PC-3 (cell line): Measurements from ENCODE around the gene KLHL28. TPM values are rescaled to one million over a fixed set of nuclear protein-coding genes. Genes with fewer than 3 reads are reported as not detected.

Source experiments
- ATAC-seq: fragments of 200-7000 bp; cut with Tn5 transposase; 2 replicates; pipeline ENCODE4 v1.9.1; 2020; ENCODE audit warnings: mild to moderate bottlenecking, moderate library complexity
- BruUV-seq: library from RNA; stranded (reverse); fragments of 400-500 nt; replicated peaks from 2 replicates; lab custom pipeline; 2021; lab: Mats Ljungman, UMichigan
- CTCF ChIA-PET: fragments of 300-600 bp; sonication (Branson Sonifier 250); formaldehyde crosslinking; loops from one replicate; lab custom pipeline; 2022; ENCODE audit warnings: antibody characterized with exemption; lab: Charles Lee
- POLR2A ChIA-PET: fragments of 300-600 bp; sonication (Branson Sonifier 250); formaldehyde crosslinking; loops from one replicate; lab custom pipeline; 2022; ENCODE audit warnings: antibody characterized with exemption; ENCODE audit not compliant: unreplicated experiment; lab: Charles Lee
- DNase-seq: peaks from one replicate; pipeline ENCODE4 v3.0.0-alpha.2; 2015
- H2AFZ ChIP-seq: fragments of 300-600 bp; sonication (generic); 2 replicates; pipeline ENCODE4 v1.6.0; 2016; ENCODE audit warnings: antibody characterized with exemption, low read length
- H3F3A ChIP-seq: fragments of 300-600 bp; sonication (generic); one replicate; pipeline ENCODE4 v1.6.0; 2017; ENCODE audit warnings: antibody characterized with exemption, low read length, control low read depth, mild to moderate bottlenecking; ENCODE audit not compliant: unreplicated experiment
- H3K27ac ChIP-seq: fragments of 300-600 bp; sonication (generic); 2 replicates; pipeline ENCODE4 v1.5.1; 2016; ENCODE audit warnings: mild to moderate bottlenecking, low read length
- H3K27me3 ChIP-seq: fragments of 300-600 bp; sonication (generic); 2 replicates; pipeline ENCODE4 v1.6.1; 2016; ENCODE audit warnings: low read length, mixed read lengths
- H3K36me3 ChIP-seq: fragments of 300-600 bp; sonication (generic); 2 replicates; pipeline ENCODE4 v1.6.1; 2016; ENCODE audit warnings: low read depth, mixed run types, low read length, mixed read lengths
- H3K4me1 ChIP-seq: fragments of 300-600 bp; sonication (generic); 2 replicates; pipeline ENCODE4 v1.5.1; 2016; ENCODE audit warnings: low read length; ENCODE audit not compliant: insufficient read depth
- H3K4me2 ChIP-seq: fragments of 300-600 bp; sonication (generic); 2 replicates; pipeline ENCODE4 v1.6.0; 2016; ENCODE audit warnings: low read length
- H3K4me3 ChIP-seq: fragments of 300-600 bp; sonication (generic); 2 replicates; pipeline ENCODE4 v1.5.1; 2016; ENCODE audit warnings: mild to moderate bottlenecking, low read length, mixed read lengths
- H3K79me2 ChIP-seq: fragments of 300-600 bp; sonication (generic); 2 replicates; pipeline ENCODE4 v1.6.1; 2017; ENCODE audit warnings: low read length, mixed read lengths
- H3K9ac ChIP-seq: fragments of 300-600 bp; sonication (generic); 2 replicates; pipeline ENCODE4 v1.6.0; 2016; ENCODE audit warnings: mild to moderate bottlenecking, low read length
- H3K9me2 ChIP-seq: fragments of 300-600 bp; sonication (generic); replicated peaks from 2 replicates; pipeline ENCODE4 v1.6.1; 2016; ENCODE audit warnings: mixed run types, low read length, mixed read lengths
- H3K9me3 ChIP-seq: fragments of 300-600 bp; sonication (generic); 2 replicates; pipeline ENCODE4 v1.6.1; 2016; ENCODE audit warnings: low read length, mixed read lengths
- H4K20me1 ChIP-seq: fragments of 300-600 bp; sonication (generic); 2 replicates; pipeline ENCODE4 v1.6.1; 2016; ENCODE audit warnings: low read length, mixed read lengths
- EZH2 ChIP-seq: fragments of 300-600 bp; sonication (generic); IDR thresholded peaks from one replicate; pipeline ENCODE4 v1.6.1; 2017; ENCODE audit warnings: antibody characterized with exemption, mild to moderate bottlenecking, low read length; ENCODE audit not compliant: unreplicated experiment
- EZH2phosphoT487 ChIP-seq: fragments of 300-600 bp; sonication (generic); IDR thresholded peaks from 2 replicates; pipeline ENCODE4 v1.6.1; 2018; ENCODE audit warnings: mild to moderate bottlenecking, antibody characterized with exemption, low read length, borderline replicate concordance
- intact Hi-C: fragments of 100-400 bp; cut with micrococcal nuclease; formaldehyde crosslinking; loops from 2 replicates; pipeline ENCODE4 v1.9.0; 2023
- total RNA-seq: library from RNA; depleted of rRNA; stranded (reverse); fragments of >200 nt; gene quantifications from 2 replicates; pipeline ENCODE4 v1.2.3, GENCODE V29; 2014
- TF ChIP-seq, protein P1 (sequence below): fragments of 300-600 bp; sonication (generic); conservative IDR thresholded peaks from 2 replicates; pipeline ENCODE4 v1.5.1; 2017; ENCODE audit warnings: antibody characterized with exemption, low read depth, mild to moderate bottlenecking, low read length

The KLHL28 gene
- total RNA-seq, 1 experiment from 2014 or later: 2.5 TPM

- H3K27ac ChIP-seq: no peak overlapping the region
- BruUV-seq: no TSS peak
- H3K9me2 ChIP-seq: no peaks in the 10 kb centered on the region
- H2AFZ ChIP-seq: no peak overlapping the region
- peaks cover 49% of the 10 kb centered on the region for H3K79me2 ChIP-seq
- TF ChIP-seq, protein P1, sequence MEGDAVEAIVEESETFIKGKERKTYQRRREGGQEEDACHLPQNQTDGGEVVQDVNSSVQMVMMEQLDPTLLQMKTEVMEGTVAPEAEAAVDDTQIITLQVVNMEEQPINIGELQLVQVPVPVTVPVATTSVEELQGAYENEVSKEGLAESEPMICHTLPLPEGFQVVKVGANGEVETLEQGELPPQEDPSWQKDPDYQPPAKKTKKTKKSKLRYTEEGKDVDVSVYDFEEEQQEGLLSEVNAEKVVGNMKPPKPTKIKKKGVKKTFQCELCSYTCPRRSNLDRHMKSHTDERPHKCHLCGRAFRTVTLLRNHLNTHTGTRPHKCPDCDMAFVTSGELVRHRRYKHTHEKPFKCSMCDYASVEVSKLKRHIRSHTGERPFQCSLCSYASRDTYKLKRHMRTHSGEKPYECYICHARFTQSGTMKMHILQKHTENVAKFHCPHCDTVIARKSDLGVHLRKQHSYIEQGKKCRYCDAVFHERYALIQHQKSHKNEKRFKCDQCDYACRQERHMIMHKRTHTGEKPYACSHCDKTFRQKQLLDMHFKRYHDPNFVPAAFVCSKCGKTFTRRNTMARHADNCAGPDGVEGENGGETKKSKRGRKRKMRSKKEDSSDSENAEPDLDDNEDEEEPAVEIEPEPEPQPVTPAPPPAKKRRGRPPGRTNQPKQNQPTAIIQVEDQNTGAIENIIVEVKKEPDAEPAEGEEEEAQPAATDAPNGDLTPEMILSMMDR: no peak
- DNase-seq: no peak
- POLR2A ChIA-PET: no interaction called here
- H4K20me1 ChIP-seq: 0 out of 2 replicates have a peak, but pooled peaks cover 5% of the 10 kb centered on the region
- H3F3A ChIP-seq: no peaks in the 10 kb centered on the region
- CTCF ChIA-PET: no interaction called here
- intact Hi-C loops: no loop called here
- H3K4me2 ChIP-seq: no peak overlapping the region
- H3K4me3 ChIP-seq: no peak overlapping the region
- H3K4me1 ChIP-seq: no peaks in the 10 kb centered on the region
- no peaks in the 10 kb centered on the region for H3K9me3 ChIP-seq
- no peaks in the 10 kb centered on the region for H3K36me3 ChIP-seq
- ATAC-seq: no peak
- H3K9ac ChIP-seq: no peak overlapping the region
- H3K27me3 ChIP-seq: no peaks in the 10 kb centered on the region
These were observed 17.5 kb upstream of the KLHL28 start for GRCh38 chr14:44979273-44979672.

DNA sequence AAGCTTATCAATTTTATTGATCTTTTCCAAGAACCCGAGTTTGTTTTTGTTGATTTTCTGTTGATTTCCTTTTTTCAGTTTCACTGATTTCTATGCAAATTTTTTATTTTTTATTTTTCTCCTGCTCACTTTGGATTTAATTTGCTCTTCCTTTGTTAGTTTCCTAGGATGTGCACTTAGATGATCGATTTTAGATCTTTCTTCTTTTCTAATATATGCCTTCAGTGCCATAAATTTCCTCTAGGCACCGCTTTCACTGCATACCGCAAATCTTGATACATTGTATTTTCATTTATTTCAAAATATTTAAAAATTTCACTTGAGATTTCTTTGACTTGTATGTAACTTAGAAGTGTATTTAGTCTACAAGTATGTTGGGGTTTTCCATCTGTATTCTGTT lies 9.7 kb upstream of the KLHL28 start:
- Histone ChIP-seq H4K20me1 (peaks cover 16% of the 10 kb centered on the region; the same call in 1 of the 2 replicates), H3K79me2 (peaks cover 99% of the 10 kb centered on the region), H3K36me3 (no peaks in the 10 kb centered on the region), H3F3A (no peaks in the 10 kb centered on the region), H2AFZ (no peak overlapping the region), H3K4me3 (no peak overlapping the region), H3K27me3 (no peaks in the 10 kb centered on the region), H3K9me2 (no peaks in the 10 kb centered on the region), H3K27ac (no peak overlapping the region), H3K4me1 (peaks cover 21% of the 10 kb centered on the region; the same call in 1 of the 2 replicates), H3K9me3 (no peaks in the 10 kb centered on the region), H3K4me2 (no peak overlapping the region), H3K9ac (no peak overlapping the region)
- ATAC-seq: no peak
- TF ChIP-seq, protein P1: no peak
- no peak for TF ChIP-seq EZH2phosphoT487
- no peak for TF ChIP-seq EZH2
- no peak for DNase-seq
- ChIA-PET CTCF (no interaction called here), POLR2A (no interaction called here)
- no TSS peak for BruUV-seq
- intact Hi-C loops: no loop called here

GRCh38 chr14:44970907-44971306 lies 9.2 kb upstream of the KLHL28 start:
- no peaks in the 10 kb centered on the region for H3K9me2 ChIP-seq
- H3K27ac ChIP-seq: no peak overlapping the region
- peaks cover 99% of the 10 kb centered on the region for H3K79me2 ChIP-seq
- CTCF ChIA-PET: no interaction called here
- no peaks in the 10 kb centered on the region for H3K36me3 ChIP-seq
- intact Hi-C loops: no loop called here
- no TSS peak for BruUV-seq
- no peak for ATAC-seq
- H3K9ac ChIP-seq: no peak overlapping the region
- no peaks in the 10 kb centered on the region for H3K27me3 ChIP-seq
- no peak for DNase-seq
- no peaks in the 10 kb centered on the region for H3F3A ChIP-seq
- H3K4me2 ChIP-seq: no peak overlapping the region
- H4K20me1 ChIP-seq: peaks cover 16% of the 10 kb centered on the region; the same call in 1 of the 2 replicates
- TF ChIP-seq, protein P1: no peak
- TF ChIP-seq EZH2phosphoT487 (no peak), EZH2 (no peak)
- no peak overlapping the region for H3K4me3 ChIP-seq
- no peak overlapping the region for H2AFZ ChIP-seq
- POLR2A ChIA-PET: no interaction called here
- no peaks in the 10 kb centered on the region for H3K9me3 ChIP-seq
- peaks cover 21% of the 10 kb centered on the region; the same call in 1 of the 2 replicates for H3K4me1 ChIP-seq
